PC-3 (cell line): ENCODE measurements around the gene SEC16A. TPM values are rescaled to one million over a fixed set of nuclear protein-coding genes. Genes with fewer than 3 reads are reported as not detected.

Experiments
- ATAC-seq: fragments of 200-7000 bp; cut with Tn5 transposase; 2 replicates; pipeline ENCODE4 v1.9.1; 2020; ENCODE audit warnings: mild to moderate bottlenecking, moderate library complexity
- BruUV-seq: library from RNA; stranded (reverse); fragments of 400-500 nt; replicated peaks from 2 replicates; lab custom pipeline; 2021; lab: Mats Ljungman, UMichigan
- CTCF ChIA-PET: fragments of 300-600 bp; sonication (Branson Sonifier 250); formaldehyde crosslinking; loops from one replicate; lab custom pipeline; 2022; ENCODE audit warnings: antibody characterized with exemption; lab: Charles Lee
- POLR2A ChIA-PET: fragments of 300-600 bp; sonication (Branson Sonifier 250); formaldehyde crosslinking; loops from one replicate; lab custom pipeline; 2022; ENCODE audit warnings: antibody characterized with exemption; ENCODE audit not compliant: unreplicated experiment; lab: Charles Lee
- DNase-seq: peaks from one replicate; pipeline ENCODE4 v3.0.0-alpha.2; 2015
- H2AFZ ChIP-seq: fragments of 300-600 bp; sonication (generic); 2 replicates; pipeline ENCODE4 v1.6.0; 2016; ENCODE audit warnings: antibody characterized with exemption, low read length
- H3F3A ChIP-seq: fragments of 300-600 bp; sonication (generic); one replicate; pipeline ENCODE4 v1.6.0; 2017; ENCODE audit warnings: antibody characterized with exemption, low read length, control low read depth, mild to moderate bottlenecking; ENCODE audit not compliant: unreplicated experiment
- H3K27ac ChIP-seq: fragments of 300-600 bp; sonication (generic); 2 replicates; pipeline ENCODE4 v1.5.1; 2016; ENCODE audit warnings: mild to moderate bottlenecking, low read length
- H3K27me3 ChIP-seq: fragments of 300-600 bp; sonication (generic); 2 replicates; pipeline ENCODE4 v1.6.1; 2016; ENCODE audit warnings: low read length, mixed read lengths
- H3K36me3 ChIP-seq: fragments of 300-600 bp; sonication (generic); 2 replicates; pipeline ENCODE4 v1.6.1; 2016; ENCODE audit warnings: low read depth, mixed run types, low read length, mixed read lengths
- H3K4me1 ChIP-seq: fragments of 300-600 bp; sonication (generic); 2 replicates; pipeline ENCODE4 v1.5.1; 2016; ENCODE audit warnings: low read length; ENCODE audit not compliant: insufficient read depth
- H3K4me2 ChIP-seq: fragments of 300-600 bp; sonication (generic); 2 replicates; pipeline ENCODE4 v1.6.0; 2016; ENCODE audit warnings: low read length
- H3K4me3 ChIP-seq: fragments of 300-600 bp; sonication (generic); 2 replicates; pipeline ENCODE4 v1.5.1; 2016; ENCODE audit warnings: mild to moderate bottlenecking, low read length, mixed read lengths
- H3K79me2 ChIP-seq: fragments of 300-600 bp; sonication (generic); 2 replicates; pipeline ENCODE4 v1.6.1; 2017; ENCODE audit warnings: low read length, mixed read lengths
- H3K9ac ChIP-seq: fragments of 300-600 bp; sonication (generic); 2 replicates; pipeline ENCODE4 v1.6.0; 2016; ENCODE audit warnings: mild to moderate bottlenecking, low read length
- H3K9me2 ChIP-seq: fragments of 300-600 bp; sonication (generic); replicated peaks from 2 replicates; pipeline ENCODE4 v1.6.1; 2016; ENCODE audit warnings: mixed run types, low read length, mixed read lengths
- H3K9me3 ChIP-seq: fragments of 300-600 bp; sonication (generic); 2 replicates; pipeline ENCODE4 v1.6.1; 2016; ENCODE audit warnings: low read length, mixed read lengths
- H4K20me1 ChIP-seq: fragments of 300-600 bp; sonication (generic); 2 replicates; pipeline ENCODE4 v1.6.1; 2016; ENCODE audit warnings: low read length, mixed read lengths
- CTCF ChIP-seq: fragments of 300-600 bp; sonication (generic); conservative IDR thresholded peaks from 2 replicates; pipeline ENCODE4 v1.5.1; 2017; ENCODE audit warnings: antibody characterized with exemption, low read depth, mild to moderate bottlenecking, low read length
- EZH2 ChIP-seq: fragments of 300-600 bp; sonication (generic); IDR thresholded peaks from one replicate; pipeline ENCODE4 v1.6.1; 2017; ENCODE audit warnings: antibody characterized with exemption, mild to moderate bottlenecking, low read length; ENCODE audit not compliant: unreplicated experiment
- EZH2phosphoT487 ChIP-seq: fragments of 300-600 bp; sonication (generic); IDR thresholded peaks from 2 replicates; pipeline ENCODE4 v1.6.1; 2018; ENCODE audit warnings: mild to moderate bottlenecking, antibody characterized with exemption, low read length, borderline replicate concordance
- intact Hi-C: fragments of 100-400 bp; cut with micrococcal nuclease; formaldehyde crosslinking; loops from 2 replicates; pipeline ENCODE4 v1.9.0; 2023
- total RNA-seq: library from RNA; depleted of rRNA; stranded (reverse); fragments of >200 nt; gene quantifications from 2 replicates; pipeline ENCODE4 v1.2.3, GENCODE V29; 2014

Gene SEC16A
- total RNA-seq, 1 experiment from 2014 or later: 28.3 TPM

GRCh38 chr9:136466155-136466541 is 16.7 kb downstream of the SEC16A start:
- intact Hi-C loops: no loop called here
- H3K36me3 ChIP-seq: peaks cover 17% of the 10 kb centered on the region
- no peak overlapping the region for H3K9ac ChIP-seq

GRCh38 chr9:136465500-136466154 is 17.2 kb downstream of the SEC16A start:
- Histone ChIP-seq H3K79me2 (0 out of 2 replicates have a peak, but pooled peaks cover 8% of the 10 kb centered on the region), H3K4me1 (no peaks in the 10 kb centered on the region), H3K36me3 (peaks cover 17% of the 10 kb centered on the region), H3K9me3 (no peaks in the 10 kb centered on the region), H4K20me1 (no peaks in the 10 kb centered on the region), H3K4me3 (no peak overlapping the region), H3K9me2 (no peaks in the 10 kb centered on the region), H3K27me3 (no peaks in the 10 kb centered on the region), H2AFZ (no peak overlapping the region), H3K27ac (no peak overlapping the region), H3K9ac (no peak overlapping the region), H3K4me2 (no peak overlapping the region), H3F3A (no peaks in the 10 kb centered on the region)
- DNase-seq (no peak), ATAC-seq (no peak)
- intact Hi-C loops: no loop called here
- ChIA-PET POLR2A (no interaction called here), CTCF (no interaction called here)
- no peak for TF ChIP-seq CTCF
- BruUV-seq: no TSS peak

More at GRCh38 chr9:136466155-136466541, 16.7 kb downstream of the SEC16A start:
- ChIA-PET CTCF (no interaction called here), POLR2A (interaction anchor here (0.6 kb wide), 1 partner anchor 12 kb away, joined by 21 read pairs; no protein-coding TSS in a partner anchor)
- ATAC-seq (no peak), DNase-seq (no peak)
- no peaks in the 10 kb centered on the region for H3K9me2 ChIP-seq
- no peaks in the 10 kb centered on the region for H3K9me3 ChIP-seq
- no peaks in the 10 kb centered on the region for H3K4me1 ChIP-seq
- no peak overlapping the region for H2AFZ ChIP-seq
- no TSS peak for BruUV-seq
- no peaks in the 10 kb centered on the region for H3K27me3 ChIP-seq
- no peaks in the 10 kb centered on the region for H4K20me1 ChIP-seq
- no peak for TF ChIP-seq EZH2
- no peak for TF ChIP-seq CTCF
- TF ChIP-seq EZH2phosphoT487: no peak
- no peak overlapping the region for H3K4me2 ChIP-seq
- H3F3A ChIP-seq: no peaks in the 10 kb centered on the region
- 0 out of 2 replicates have a peak, but pooled peaks cover 12% of the 10 kb centered on the region for H3K79me2 ChIP-seq
- no peak overlapping the region for H3K27ac ChIP-seq
- no peak overlapping the region for H3K4me3 ChIP-seq

- H3K27ac ChIP-seq: no peak overlapping the region
- DNase-seq (no peak), ATAC-seq (no peak)
- TF ChIP-seq EZH2phosphoT487: no peak
- TF ChIP-seq CTCF: no peak
- TF ChIP-seq EZH2: no peak
- H3K79me2 ChIP-seq: no peaks in the 10 kb centered on the region
- ChIA-PET POLR2A (no interaction called here), CTCF (no interaction called here)
- H4K20me1 ChIP-seq: no peaks in the 10 kb centered on the region
- H3K4me2 ChIP-seq: no peak overlapping the region
- BruUV-seq: no TSS peak
- intact Hi-C loops: no loop called here
- H3K4me3 ChIP-seq: no peak overlapping the region
- H3K36me3 ChIP-seq: peaks cover 22% of the 10 kb centered on the region
- no peaks in the 10 kb centered on the region for H3F3A ChIP-seq
- H2AFZ ChIP-seq: no peak overlapping the region
- H3K9me3 ChIP-seq: no peaks in the 10 kb centered on the region
- H3K9me2 ChIP-seq: no peaks in the 10 kb centered on the region
- no peaks in the 10 kb centered on the region for H3K4me1 ChIP-seq
- no peaks in the 10 kb centered on the region for H3K27me3 ChIP-seq
- H3K9ac ChIP-seq: no peak overlapping the region
These were observed 18.6 kb downstream of the SEC16A start for GRCh38 chr9:136464241-136464640.
